ENCODE data around the gene VOPP1. TPM values are rescaled to one million over a fixed set of nuclear protein-coding genes. Genes with fewer than 3 reads are reported as not detected.
"Not testable (repeated sequence)": the region's sequence is repeated elsewhere in the genome, so short reads cannot be mapped to it uniquely, and the experiment has no call there.

VOPP1 gene
- 10 to 100 TPM; 22.1 to 79.2 (median 73.9) TPM for total RNA-seq

DNA sequence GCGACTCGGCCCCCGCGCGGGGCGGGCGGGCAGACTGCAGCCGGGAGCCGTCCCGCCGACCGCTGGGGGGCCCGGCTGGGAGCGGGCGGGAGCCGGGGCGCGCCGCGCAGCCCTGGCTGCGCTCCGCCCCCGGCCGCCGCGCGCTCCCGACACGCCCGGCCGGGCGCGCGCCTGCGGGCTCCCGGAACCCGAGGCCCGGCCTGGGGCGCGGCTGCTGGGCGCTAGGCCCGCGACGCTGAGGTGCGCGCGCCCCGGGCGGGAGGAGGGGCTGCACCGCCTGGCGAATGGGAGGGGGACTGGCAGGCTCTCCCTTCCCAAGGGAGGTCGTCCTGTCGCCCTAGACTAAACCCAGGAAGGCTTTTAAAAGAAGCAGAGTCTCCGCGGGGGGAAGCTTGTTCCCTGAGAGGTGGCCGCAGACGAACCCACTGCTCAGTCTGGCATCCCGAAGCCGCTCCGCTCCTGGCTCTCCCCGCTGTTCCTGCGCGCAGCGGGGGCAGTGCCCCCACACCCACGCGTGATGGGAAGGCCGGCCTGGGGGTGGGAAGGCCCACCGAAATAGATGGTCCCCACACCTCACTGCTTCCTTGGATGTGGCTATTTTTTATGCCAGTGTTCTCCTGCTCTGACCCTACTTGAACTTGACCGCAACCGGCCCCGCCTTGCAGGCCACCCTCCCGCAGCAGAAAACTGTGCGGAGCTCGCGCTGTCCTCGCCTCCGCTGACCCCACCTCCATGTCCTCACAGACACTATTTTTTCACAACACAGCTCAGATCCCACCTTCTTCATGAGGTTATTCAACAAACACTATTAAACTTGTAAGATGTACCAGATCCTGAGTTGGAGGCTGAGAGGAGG, at the start of gene VOPP1:
TSS of gene VOPP1 (minus strand) at position 125 of the 856 bp plus-strand sequence. CDS start 178 bp downstream, outside the sequence.
- intact Hi-C loops (cut with DNase I; ENCODE audit: low total_unique reads): no loop called here
- peak; percentile 70 for DNase-seq
- Histone ChIP-seq H3K36me3 (no peaks in the 10 kb centered on the region), H3K27me3 (no peaks in the 10 kb centered on the region), H3K27ac (peak within 1 kb of the TSS; percentile 94 to 96 (median 96)), H3K4me3 (peak within 1 kb of the TSS; percentile 52 to 89 (median 76)), H3K9me3 (no peaks in the 10 kb centered on the region), H3K4me1 (peaks cover 20 to 51% (median 39%) of the 10 kb centered on the region in 4 donors)
- TF ChIP-seq POLR2AphosphoS5 (IDR thresholded peaks at IDR 0.05): peak in 2 of 3 donors; percentile 7 to 10
- TF ChIP-seq, protein P1, sequence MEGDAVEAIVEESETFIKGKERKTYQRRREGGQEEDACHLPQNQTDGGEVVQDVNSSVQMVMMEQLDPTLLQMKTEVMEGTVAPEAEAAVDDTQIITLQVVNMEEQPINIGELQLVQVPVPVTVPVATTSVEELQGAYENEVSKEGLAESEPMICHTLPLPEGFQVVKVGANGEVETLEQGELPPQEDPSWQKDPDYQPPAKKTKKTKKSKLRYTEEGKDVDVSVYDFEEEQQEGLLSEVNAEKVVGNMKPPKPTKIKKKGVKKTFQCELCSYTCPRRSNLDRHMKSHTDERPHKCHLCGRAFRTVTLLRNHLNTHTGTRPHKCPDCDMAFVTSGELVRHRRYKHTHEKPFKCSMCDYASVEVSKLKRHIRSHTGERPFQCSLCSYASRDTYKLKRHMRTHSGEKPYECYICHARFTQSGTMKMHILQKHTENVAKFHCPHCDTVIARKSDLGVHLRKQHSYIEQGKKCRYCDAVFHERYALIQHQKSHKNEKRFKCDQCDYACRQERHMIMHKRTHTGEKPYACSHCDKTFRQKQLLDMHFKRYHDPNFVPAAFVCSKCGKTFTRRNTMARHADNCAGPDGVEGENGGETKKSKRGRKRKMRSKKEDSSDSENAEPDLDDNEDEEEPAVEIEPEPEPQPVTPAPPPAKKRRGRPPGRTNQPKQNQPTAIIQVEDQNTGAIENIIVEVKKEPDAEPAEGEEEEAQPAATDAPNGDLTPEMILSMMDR (IDR thresholded peaks at IDR 0.05): no peak
- TF ChIP-seq POLR2A (IDR thresholded peaks at IDR 0.05): no peak
- TF ChIP-seq EP300 (IDR thresholded peaks at IDR 0.05; ENCODE audit: low read depth): no peak
- in situ Hi-C loops (cut with MboI; ENCODE audit: low pct_ligation_motif_present in 1 of 4, low pct_unique_long_range_greater_than_20kb in 1 of 4, low sequenced_read_pairs in 3 of 4): no loop called here
- 1% methylated on average over 51 of the region's 77 CpGs; no CpG with 5 or more reads in 1 of the 2 donors for WGBS, 2 donors (ENCODE audit: low coverage in 1 of 2)

DNA sequence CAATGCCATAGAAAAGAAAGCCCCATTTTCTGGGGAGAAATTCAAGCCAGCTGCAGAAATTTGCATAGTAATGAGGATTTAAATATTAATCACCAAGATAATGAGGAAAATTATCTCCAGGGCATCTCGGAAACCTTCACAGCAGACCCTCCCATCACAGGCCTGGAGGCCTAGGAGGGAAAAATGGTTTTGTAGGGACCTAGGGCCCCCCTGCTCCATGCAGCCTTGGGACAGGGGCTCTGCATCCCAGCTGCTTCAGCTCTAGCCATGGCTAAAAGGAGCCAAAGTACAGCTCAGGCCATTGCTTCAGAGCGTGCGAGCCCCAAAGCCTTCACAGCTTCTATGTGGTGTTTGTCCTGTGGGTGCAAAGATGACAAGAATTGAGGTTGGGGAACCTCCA, 46.6 kb upstream of the VOPP1 start:
- DNase-seq: no peak
- Histone ChIP-seq H3K9me3 (peaks cover 0 to 6% of the 10 kb centered on the region in 2 donors), H3K27ac (no peak overlapping the region), H3K4me3 (no peak overlapping the region), H3K27me3 (peaks cover 4% of the 10 kb centered on the region), H3K36me3 (no peaks in the 10 kb centered on the region), H3K4me1 (no peaks in the 10 kb centered on the region)
- in situ Hi-C loops (cut with MboI; ENCODE audit: low pct_ligation_motif_present in 1 of 4, low pct_unique_long_range_greater_than_20kb in 1 of 4, low sequenced_read_pairs in 3 of 4) (no loop called here), intact Hi-C loops (cut with DNase I; ENCODE audit: low total_unique reads) (no loop called here)
- WGBS, 2 donors (ENCODE audit: low coverage in 1 of 2): 83 to 92% methylated on average over 1 to 3 of the region's 3 CpGs
- no peak for TF ChIP-seq POLR2A (IDR thresholded peaks at IDR 0.05)
- TF ChIP-seq EP300 (IDR thresholded peaks at IDR 0.05; ENCODE audit: low read depth): no peak
- TF ChIP-seq, protein P1 (IDR thresholded peaks at IDR 0.05): no peak
- TF ChIP-seq POLR2AphosphoS5 (IDR thresholded peaks at IDR 0.05): no peak

DNA sequence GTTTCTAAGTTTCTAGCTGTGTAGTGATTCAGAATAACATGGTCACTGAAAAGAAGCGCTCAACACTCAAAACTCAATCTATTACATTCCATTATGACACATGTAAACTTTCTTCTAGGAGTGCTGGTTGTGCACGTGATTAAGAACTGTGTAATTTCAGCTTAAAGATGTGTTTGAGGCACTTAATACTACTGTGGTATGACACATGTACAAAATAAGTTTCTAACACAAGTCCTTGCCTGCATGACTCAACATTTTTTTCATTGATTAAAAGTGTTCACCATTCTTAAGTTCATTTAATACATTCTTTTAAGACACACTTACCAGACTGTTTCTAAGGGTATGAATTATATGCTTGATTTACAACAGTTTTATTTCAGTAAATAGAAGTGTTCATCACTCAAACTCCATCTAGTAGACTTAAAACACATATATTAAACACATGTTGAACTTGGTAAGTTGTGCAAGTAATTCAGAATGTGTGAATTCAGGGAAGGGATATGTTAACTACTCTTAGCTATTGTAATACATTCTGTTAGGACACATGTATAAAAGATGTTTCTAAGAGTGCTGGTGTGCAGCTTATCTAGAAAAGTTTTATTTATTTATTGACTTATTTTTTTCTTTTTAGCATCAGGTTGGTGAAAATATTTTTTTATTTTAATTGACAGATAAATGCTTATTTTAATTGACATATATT, 42.2 kb upstream of the VOPP1 start:
- 64 to 81% methylated on average over 2 of the region's 2 CpGs for WGBS, 2 donors (ENCODE audit: low coverage in 1 of 2)

GRCh38 chr7:55609726-55610125, 37.4 kb upstream of the VOPP1 start:
- WGBS, 2 donors (ENCODE audit: low coverage in 1 of 2): 61% methylated on average over 1 of the region's 1 CpG; no CpG with 5 or more reads in 1 of the 2 donors
- DNase-seq; H3K4me1 ChIP-seq; intact Hi-C loops (cut with DNase I; ENCODE audit: low total_unique reads); H3K9me3 ChIP-seq; in situ Hi-C loops (cut with MboI; ENCODE audit: low pct_ligation_motif_present in 1 of 4, low pct_unique_long_range_greater_than_20kb in 1 of 4, low sequenced_read_pairs in 3 of 4); H3K4me3 ChIP-seq; H3K27ac ChIP-seq; H3K36me3 ChIP-seq; H3K27me3 ChIP-seq: not testable (repeated sequence)

More for the DNA sequence above, 42.2 kb upstream of the VOPP1 start:
- H3K4me1 ChIP-seq; intact Hi-C loops (cut with DNase I; ENCODE audit: low total_unique reads); in situ Hi-C loops (cut with MboI; ENCODE audit: low pct_ligation_motif_present in 1 of 4, low pct_unique_long_range_greater_than_20kb in 1 of 4, low sequenced_read_pairs in 3 of 4); H3K27me3 ChIP-seq; DNase-seq; H3K4me3 ChIP-seq; H3K36me3 ChIP-seq; H3K27ac ChIP-seq; H3K9me3 ChIP-seq: not testable (repeated sequence)

- H3K4me3 ChIP-seq; H3K9me3 ChIP-seq; intact Hi-C loops (cut with DNase I; ENCODE audit: low total_unique reads): not testable (repeated sequence)
Observed at GRCh38 chr7:55605661-55606060, 33.4 kb upstream of the VOPP1 start.

More at GRCh38 chr7:55605661-55606060, 33.4 kb upstream of the VOPP1 start:
- H3K27ac ChIP-seq; DNase-seq; in situ Hi-C loops (cut with MboI; ENCODE audit: low pct_ligation_motif_present in 1 of 4, low pct_unique_long_range_greater_than_20kb in 1 of 4, low sequenced_read_pairs in 3 of 4); H3K36me3 ChIP-seq; H3K4me1 ChIP-seq; H3K27me3 ChIP-seq: not testable (repeated sequence)

Measured in transverse colon (tissue), 4 donors.